GM18520 (cell line): ENCODE results near the gene TEX53.

Experiments
- ATAC-seq: cut with Tn5 transposase; IDR thresholded peaks from one replicate; pipeline ENCODE4 v1.9.1; 2021; ENCODE audit not compliant: unreplicated experiment

The TEX53 gene

GRCh38 chr9:114607671-114608524 lies 49.7 kb downstream of the TEX53 start:
- no peak for ATAC-seq

- no peak for ATAC-seq
Observed at GRCh38 chr9:114606597-114607207, 50.9 kb downstream of the TEX53 start.
